GM18951 (cell line): ENCODE measurements around the gene GMPPB.

ENCODE experiments used
- POLR2A ChIP-seq: IDR thresholded peaks from 4 replicates; pipeline ENCODE4 v1.6.1; 2011; ENCODE audit warnings: mild to moderate bottlenecking; ENCODE audit not compliant: insufficient read length, insufficient read depth; ENCODE audit errors: extremely low read depth
- in situ Hi-C: fragments of 300-500 bp; cut with MboI; formaldehyde crosslinking; loops from one replicate; pipeline ENCODE4 v1.12.0; 2022; ENCODE audit warnings: low sequenced_read_pairs, mixed read lengths, inconsistent platforms; ENCODE audit not compliant: unreplicated experiment

Gene GMPPB

DNA sequence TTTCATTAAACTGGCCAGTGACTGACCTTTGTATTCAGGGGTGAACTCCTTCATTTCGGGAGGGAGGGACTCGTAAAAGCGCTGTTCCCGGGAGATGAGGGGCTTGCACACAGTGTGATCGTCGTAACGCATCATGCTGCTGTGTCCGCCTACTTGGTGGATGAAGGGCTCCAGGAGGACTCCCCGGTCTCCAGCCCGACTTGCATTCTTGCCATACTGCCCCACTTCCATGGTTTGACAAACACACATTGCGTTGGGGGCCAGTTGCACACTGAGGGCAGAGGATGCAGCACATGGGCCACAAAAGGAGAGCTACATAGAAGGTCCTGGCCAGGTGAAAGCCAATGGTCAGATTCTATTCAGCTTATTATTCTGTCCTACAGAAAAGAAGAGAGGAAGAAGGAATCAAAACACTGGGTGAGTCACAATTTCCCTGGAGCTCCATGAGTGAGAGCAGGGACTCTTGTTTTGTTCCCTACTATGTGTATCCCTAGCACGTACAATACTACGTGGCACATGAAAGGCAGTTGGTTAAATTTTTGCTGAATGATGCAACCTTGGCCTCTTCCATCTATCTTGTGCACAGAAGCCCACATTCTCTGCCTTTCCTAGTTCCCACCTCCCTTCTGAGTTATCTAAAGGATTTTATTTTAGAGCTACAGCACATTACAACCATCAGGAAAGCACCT is 24.2 kb upstream of the GMPPB start:
- TF ChIP-seq POLR2A: no peak
- in situ Hi-C loops: no loop called here

DNA sequence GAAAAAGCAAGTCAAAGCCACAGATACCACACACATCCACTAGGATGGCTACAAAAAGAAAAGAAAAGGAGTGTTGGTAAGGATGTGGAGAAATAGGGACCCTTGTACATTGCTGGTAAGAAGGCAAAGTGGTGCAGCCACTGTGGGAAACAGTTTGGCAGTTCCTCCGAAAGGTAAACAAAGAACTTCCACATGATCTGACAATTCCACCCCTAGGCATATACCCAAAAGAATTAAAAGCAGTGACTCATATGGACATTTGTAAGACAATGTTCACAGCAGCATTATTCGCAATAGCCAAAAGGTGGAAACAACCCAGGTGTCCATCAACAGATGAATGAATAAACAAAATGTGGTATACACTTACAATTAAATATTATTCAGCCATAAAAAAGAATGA is 22.2 kb upstream of the GMPPB start:
- no peak for TF ChIP-seq POLR2A
- in situ Hi-C loops: no loop called here

DNA sequence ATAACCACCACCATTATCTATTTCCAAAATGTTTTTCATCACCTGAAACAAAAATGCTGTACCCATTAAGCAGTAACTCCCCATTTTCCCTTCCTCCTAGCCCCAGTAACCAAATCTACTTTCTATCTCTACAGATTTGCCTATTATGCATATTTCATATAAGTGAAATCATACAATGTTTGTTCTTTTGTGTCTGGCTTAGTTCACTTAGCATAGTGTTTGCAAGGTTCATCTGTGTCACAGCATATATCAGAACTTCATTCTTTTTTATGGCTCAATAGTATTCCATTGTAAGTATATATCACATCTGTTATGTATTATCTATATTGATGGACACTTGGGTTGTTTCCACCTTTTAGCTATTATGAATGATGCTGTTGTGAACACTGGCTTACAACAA is 16.7 kb upstream of the GMPPB start:
- TF ChIP-seq POLR2A: no peak
- in situ Hi-C loops: no loop called here

DNA sequence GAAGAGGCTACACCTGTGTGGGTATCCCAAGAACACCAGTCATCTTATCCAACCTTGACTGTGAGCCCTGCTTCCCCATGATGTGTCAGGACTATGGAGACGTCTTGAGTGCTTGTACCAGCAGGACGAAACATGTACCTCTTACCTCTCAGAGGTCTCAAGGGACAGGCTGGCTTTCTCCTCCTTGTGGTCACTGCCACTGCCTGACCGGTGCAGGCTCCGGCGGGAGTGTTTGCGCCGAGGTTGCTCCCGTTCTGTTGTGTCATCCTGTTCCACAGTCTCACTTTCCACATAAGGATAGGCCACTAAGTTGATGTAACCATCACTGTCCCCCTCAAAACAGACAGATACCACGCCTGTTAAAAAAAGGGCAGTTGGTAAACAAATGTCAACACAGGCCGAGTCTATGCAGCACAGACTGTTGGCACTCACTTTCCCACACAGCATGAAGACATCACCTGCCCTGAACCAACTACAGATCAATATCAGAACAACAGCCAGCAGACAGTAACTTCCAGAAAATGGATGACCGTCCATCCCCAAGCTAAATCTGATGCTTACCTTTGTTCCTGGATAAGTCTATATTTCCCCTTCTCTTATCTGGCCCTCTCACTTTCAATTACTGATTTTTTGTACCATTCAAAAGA is 14.4 kb upstream of the GMPPB start:
- no peak for TF ChIP-seq POLR2A
- in situ Hi-C loops: no loop called here

DNA sequence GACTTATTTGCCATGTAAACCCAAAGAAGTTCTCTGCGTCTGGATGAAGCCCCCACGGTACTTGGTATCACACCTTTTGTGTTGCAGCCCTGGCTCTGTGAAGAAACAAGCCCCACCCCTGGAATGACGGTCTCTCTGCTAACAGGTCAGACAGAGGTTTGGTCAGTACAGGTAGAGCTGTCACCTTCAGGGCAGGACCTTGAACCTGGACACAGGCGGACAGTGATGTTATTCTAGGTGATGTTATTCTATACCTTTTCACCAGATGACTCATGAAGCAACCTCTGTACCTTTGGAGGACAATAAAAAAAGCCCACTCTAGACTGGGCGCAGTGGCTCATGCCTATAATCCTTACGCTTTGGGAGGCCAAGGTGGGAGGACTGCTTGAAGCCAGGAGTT is 11.0 kb upstream of the GMPPB start:
- TF ChIP-seq POLR2A: no peak
- in situ Hi-C loops: no loop called here

DNA sequence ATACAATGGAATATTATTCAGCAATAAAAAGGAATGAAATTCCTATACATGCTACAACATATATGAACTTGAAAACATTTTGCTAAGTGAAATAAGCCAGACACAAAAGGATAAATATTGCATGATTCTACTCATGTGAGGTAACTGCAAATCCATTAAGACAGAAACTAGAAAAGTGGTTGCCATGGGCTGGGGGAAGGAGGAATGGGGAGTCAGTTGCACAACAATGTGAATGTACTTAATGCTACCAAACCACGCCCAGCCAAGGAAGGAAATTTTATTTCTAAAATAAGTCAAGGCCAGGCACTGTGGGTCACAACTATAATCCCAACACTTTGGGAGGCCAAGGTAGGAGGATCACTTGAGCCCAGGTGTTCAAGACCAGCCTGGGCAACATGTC is 9.8 kb upstream of the GMPPB start:
- in situ Hi-C loops: no loop called here

DNA sequence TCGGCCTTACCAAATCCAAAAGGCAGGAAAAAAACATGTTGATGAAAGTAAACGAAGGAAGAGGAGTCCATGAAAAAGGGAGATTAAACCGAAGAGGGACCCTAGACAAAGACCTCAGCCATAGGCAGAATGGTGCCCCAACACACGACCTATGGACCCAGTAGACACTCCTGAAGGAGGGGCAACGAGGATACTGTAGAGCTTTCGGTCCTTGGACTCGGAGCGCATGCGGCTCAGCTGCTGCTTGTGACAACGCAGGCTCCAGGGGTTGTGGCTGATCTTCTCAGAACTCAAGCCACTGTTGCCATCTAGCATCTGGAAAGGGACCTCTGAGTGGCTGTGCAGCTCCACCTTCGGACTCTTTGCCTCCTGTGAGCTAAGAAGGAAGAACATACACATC is 8.8 kb upstream of the GMPPB start:
- in situ Hi-C loops: no loop called here
- TF ChIP-seq POLR2A: no peak

More for the DNA sequence above, 9.8 kb upstream of the GMPPB start:
- no peak for TF ChIP-seq POLR2A

DNA sequence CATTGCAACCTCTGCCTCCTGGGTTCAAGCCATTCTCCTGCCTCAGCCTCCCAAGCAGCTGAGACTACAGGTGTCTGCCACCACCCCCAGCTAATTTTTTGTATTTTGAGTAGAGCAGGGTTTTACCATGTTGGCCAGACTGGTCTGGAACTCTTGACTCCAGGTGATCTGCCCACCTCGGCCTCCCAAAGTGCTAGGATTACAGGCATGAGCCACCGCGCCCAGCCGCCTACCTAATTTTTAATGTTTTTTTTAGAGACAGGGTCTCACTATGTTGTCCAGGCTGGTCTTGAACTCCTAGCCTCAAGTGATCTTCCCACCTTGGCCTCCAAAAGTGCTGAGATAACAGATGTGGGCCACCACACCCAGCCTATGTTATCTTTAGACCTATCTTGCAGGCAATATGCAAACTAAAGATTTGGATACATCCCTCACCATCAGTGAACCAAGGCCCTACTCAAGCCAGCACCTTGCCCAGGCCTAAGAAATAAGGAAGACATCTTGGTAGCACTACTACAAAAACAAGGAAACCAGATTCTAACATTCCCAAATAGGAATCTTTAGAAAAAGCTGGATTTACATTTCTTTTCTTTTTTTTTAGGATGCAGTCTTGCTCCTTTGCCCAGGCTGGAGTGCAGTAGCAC is 6.3 kb upstream of the GMPPB start:
- in situ Hi-C loops: no loop called here
- TF ChIP-seq POLR2A: no peak

DNA sequence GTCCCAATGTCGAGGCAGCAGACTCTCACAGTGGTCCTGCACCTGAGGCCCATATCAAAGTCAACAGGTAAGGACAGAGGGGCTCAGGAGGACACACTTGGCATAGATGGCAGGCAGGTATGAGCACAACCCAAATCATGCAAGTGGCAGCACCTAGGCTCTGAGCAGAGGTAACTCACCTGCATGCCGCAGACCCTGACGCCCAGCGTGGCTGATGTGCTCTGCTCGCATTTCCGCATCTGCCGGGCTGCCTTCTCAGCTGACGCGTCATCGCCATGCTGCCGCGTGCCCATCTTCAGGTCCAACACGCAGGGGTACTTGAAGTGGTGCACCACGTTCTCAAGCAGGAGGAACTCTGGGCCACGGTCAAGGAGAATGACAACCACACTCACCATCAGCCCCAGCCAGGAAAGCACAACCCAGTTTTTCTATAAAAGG is 4.2 kb upstream of the GMPPB start:
- in situ Hi-C loops: no loop called here
- TF ChIP-seq POLR2A: no peak

DNA sequence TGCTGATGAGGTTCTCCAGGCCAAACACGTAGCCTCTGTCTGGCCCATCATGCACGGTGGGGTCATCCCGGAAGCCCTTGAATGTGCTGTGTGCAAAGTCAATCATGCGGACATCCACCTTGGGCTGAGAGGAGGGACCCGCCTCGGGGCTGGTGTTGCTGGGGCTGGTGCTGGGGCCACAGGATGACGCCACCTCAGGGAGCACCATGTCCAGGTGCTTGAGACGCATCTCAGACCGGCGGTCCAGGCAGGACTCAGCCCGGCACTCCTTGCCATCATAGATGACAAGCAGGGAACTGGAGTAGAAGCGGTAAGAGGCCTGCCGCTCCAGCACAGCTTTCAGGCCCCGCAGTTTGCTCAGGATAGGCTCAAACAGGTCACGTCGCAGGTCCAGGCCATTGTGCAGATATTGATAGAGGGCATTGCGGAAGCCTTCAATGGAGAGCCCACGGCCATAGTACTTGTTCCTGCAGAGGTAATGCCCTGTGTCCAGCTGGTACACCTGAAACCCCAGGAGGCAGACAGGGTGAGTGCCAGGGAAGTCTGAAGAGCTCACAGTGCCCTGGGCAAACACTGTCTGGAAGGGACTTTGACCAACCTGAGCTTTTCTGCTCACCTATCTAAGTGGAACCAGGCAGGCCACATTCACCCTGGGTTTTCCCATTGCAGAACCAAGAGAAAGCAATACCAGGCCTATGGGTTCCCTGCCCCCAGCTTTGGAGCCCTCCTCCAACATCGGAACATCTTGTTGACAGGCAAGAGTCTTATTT is 3.6 kb upstream of the GMPPB start:
- in situ Hi-C loops: no loop called here
- TF ChIP-seq POLR2A: no peak

DNA sequence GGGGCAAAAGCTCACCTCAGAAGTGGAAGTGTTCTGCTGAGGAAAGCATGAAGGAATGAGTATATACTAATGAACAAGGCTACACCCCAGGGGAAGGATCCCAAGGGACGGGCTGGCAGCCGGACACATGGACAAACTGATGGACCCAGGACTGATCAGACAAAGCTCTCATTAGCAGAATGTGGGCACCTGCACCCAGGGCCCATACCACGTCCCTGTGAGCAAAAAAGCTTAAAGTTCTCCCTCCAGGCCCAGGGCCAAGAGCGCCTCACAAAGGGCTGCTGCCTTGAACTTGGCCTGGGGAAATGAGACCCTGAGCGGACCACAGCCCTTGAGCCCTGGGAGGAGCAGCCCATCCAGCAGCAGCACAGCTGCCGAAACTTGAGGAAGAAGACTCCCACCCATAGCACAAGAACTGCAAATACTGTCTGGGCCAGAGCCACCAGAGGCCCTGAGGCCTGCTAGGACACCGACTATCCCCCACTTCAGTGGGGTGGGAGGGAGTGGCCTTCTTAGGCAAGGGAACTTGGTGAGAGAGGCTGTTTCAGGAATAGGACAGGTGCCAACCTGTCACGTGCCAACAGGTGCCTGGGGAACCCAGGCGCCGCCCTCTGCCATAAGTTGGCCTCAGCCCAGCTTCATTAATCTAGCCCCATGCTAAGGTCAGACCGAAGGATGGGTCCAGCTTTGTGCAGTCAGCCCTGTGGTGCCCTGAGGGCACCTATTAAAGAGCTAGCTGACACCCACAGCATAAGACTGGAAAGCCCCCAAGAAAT is 2.3 kb upstream of the GMPPB start:
- TF ChIP-seq POLR2A: no peak
- in situ Hi-C loops: no loop called here

DNA sequence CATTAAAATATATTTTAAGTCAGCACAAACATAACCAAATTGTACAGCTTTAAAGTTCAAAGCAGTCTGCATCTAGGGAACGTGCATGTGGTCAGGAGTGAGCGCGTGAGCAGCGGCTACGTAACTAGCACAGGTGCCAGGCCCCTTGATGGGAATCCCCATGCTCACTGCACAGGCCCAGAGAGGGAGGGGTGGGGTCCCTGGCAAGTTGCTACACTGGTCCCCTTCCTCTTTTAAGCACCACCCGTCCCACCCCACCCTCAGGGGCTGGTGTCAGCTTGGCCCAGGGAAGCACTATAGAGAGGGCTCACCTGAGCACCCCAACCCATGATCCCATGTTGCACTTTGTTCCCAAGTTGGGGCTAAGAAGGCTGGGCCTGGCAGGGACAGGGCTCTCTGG is 835 bp upstream of the GMPPB start:
- in situ Hi-C loops: no loop called here
- TF ChIP-seq POLR2A: no peak

DNA sequence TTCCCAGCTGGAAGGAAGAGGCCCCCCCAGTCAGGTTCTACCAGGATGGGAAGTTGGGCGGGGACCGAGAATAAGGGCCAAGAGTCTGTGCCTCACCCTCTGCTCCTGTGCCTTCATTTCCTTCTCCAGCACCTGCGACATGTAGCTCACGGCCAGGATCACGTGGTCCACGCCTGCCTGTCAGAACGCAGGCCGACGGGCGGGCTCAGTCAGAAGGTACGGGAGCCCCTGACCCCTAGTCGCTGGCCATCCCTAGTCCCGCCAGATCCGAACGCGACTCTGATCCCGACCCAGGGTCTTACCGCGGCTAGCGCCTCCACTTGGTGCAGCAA is 489 bp downstream of the GMPPB start:
- in situ Hi-C loops: no loop called here

More for the DNA sequence above, 489 bp downstream of the GMPPB start:
- TF ChIP-seq POLR2A: no peak
